ENCODE data around the gene FDX2.
A peak's percentile ranks its signal among the peaks of the same experiment; 100 is the strongest.

The FDX2 gene

DNA sequence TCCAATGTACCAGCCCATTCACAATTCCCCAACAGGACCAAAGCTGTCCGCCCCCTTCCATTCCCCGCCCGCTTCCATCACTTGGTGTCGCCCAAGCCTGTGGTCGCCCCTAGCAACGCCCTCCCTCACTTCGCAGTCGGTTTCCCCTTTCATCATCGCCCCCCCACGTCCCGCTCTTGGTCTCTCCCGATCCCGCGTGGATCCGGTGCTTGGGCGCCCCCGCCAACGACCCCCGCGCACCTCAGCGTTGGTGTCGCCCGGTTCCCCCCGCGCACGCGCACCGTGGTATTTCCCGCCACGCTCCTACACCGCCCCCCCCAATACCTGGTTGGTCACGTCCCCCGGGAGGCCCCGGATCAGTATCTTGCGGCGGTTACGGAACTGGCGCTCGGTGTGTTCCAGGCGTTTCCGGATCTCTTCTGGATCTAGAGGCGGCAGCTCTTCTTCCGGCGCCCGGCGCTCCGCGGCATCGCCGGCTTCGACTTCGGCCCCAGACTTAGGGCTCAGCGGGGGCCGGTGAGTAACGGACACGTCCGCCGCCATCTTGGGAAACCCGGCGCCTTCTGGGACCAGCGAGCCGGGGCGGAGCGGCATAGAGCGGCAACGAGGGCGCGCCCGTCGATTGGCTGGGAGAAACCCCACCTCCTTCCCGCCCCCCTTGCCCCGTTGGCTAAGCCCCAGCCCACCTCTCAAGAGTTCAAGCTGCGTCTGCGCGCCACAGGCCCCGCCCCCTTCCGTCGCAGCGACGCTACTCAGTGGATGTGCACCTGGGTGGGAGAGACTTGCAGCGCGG lies 17.3 kb upstream of the FDX2 start, which contains the start of gene RAVER1:
TSS of gene RAVER1 (minus strand) at position 565 of the 793 bp plus-strand sequence. CDS start at position 543, 22 bp downstream.
- DNase-seq (ENCODE audit: low spot score), result peak; percentile 99

GRCh38 chr19:10332158-10332964 lies 16.5 kb upstream of the FDX2 start:
- no peak for DNase-seq (ENCODE audit: low spot score)

- no peak for DNase-seq (ENCODE audit: low spot score)
Measured at GRCh38 chr19:10329555-10329954, 13.7 kb upstream of the FDX2 start.

- DNase-seq (ENCODE audit: low spot score), result no peak
Measured at GRCh38 chr19:10328558-10329429, 13.0 kb upstream of the FDX2 start.

DNA sequence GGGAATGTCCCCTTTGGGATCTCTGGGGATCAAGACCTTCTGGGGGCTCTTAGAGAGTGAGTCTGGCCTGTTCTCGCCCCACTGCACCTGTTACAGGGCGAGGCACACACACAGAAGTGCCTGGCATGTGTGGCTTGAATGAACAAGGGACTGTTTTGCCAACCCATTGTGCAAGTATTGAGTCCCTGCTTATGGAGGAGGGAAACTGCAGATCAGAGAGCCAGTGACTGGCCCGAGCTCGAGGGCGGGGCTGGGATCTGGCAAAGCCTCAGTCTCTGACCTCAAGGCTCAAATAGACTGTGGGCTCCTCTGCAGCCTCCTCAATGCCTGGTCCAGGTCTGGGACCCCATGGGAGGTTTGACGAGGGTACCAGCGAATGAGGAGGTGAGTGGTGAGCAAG lies 12.0 kb upstream of the FDX2 start:
- DNase-seq (ENCODE audit: low spot score), result no peak

DNA sequence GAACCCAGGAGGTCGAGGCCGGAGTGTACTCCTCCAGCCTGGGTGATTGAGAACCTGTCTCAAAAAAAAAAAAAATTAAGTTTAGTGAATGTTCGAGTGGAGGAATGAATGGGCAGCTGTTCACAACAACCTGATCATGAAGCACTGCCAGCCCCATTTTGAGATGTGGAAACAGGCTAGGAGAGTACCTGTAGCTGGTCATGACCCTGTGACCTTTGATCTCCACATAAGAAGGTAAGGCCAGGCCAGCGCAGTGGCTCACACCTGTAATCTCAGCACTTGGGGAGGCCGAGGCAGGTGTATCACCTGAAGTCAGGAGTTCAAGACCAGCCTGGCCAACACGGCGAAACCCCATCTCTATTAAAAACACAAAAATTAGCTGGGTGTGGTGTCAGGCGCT lies 9.9 kb upstream of the FDX2 start:
- no peak for DNase-seq (ENCODE audit: low spot score)

- DNase-seq (ENCODE audit: low spot score), result no peak
Measured at GRCh38 chr19:10321874-10322835, 6.3 kb upstream of the FDX2 start.

DNA sequence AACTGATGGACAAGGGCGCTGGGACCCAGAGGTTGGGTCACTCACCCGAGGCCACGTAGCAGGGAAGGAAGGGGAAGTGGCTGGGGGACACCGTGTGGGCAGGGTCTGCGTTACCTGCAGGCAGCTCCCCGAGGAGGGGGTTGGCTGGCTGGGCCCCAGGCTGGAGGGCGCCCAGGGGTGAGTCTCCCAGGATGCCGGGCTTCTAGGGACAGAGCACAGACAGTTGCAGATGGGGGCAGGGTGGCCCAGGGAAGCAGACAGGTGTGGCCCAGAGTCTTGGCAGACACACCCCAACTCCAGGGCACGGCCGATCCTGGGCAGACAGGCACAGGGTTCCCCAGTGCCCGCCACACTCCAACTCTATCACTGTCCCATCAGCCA lies 5.6 kb upstream of the FDX2 start:
- no peak for DNase-seq (ENCODE audit: low spot score)

GRCh38 chr19:10320602-10321416 lies 5.0 kb upstream of the FDX2 start:
- DNase-seq (ENCODE audit: low spot score), result no peak

DNA sequence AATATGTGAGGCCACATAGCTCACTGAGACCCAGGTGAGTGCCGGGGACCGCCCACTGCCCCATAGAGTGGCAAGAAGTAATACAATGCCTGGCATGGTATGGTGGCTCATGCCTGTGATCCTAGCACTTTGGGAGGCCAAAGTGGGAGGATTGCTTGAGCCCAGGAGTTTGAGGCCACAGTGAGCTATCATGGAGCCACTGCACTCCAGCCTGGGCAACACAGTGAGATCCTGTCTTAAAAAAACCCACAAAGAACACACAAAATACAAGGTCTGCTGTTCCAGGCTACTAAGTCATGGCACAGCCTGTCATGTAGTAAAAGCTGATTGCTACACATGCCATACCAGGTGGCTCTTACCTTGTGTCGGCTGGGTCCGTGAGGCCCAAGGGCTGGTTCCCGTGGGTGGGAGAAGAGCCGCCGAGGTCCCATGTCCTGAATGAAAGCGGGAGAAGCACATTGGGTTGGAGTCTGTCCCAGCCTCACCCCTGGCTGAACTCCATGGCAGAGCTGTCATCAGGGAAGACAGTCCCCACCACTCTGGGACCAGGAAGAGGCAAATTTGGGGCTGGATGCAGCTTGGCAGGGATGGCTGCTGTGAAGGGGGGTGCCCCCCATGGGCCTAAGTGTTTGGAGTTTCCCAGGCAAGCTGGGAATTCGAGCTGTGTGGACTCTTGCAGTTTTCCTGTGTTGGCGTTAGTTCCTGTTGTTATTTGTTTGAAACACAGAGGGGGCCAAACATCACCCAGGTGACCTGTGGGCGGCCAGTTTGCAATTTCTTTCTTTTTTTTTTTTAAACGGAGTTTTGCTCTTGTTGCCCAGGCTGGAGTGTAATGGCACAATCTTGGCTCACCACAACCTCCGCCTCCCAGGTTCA lies 3.2 kb upstream of the FDX2 start:
- DNase-seq (ENCODE audit: low spot score), result no peak

GRCh38 chr19:10317857-10318462 lies 2.1 kb upstream of the FDX2 start:
- DNase-seq (ENCODE audit: low spot score), result no peak

- DNase-seq (ENCODE audit: low spot score), result no peak
Measured at GRCh38 chr19:10317045-10317856, 1.4 kb upstream of the FDX2 start.

DNA sequence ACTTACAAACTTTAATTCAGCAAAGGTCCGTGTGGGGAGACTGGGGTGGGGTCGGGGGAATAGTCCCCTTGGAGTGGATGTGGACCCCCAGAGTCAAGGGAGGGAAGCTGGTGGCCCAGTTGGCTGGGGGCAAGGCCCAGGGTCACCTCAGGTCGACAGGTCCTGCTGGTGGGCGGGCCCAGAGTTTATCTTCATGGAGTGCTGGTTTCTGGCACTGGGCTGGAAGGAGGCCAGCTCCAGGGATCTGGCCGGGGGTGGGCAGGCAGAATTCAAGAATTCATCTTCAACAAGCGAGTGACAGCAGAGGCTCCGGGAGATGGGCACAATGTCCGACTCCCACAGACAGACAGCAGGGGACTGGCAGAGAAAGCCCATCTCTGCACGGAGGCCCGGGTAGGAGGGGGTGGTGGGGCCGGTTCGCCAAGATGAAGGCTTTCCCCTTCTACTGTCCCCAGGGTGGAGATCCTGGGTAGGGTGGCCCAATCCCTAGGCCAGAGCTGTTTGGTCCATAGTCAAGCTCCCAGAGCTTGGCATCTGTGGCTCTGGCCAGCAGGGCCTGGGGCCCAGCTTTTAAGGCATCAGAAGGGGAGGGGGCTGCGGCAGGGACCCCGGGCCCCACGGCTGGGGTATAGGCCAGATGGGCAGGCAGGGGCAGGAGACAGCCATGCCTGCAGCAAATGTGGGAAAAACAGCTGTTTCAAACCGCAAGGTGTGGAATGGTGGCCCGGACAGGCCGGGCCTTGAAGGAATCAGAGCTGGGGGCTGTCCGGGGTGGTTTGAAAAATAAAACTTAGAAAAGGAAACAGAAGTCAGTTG lies 622 bp upstream of the FDX2 start:
- DNase-seq (ENCODE audit: low spot score), result no peak

DNA sequence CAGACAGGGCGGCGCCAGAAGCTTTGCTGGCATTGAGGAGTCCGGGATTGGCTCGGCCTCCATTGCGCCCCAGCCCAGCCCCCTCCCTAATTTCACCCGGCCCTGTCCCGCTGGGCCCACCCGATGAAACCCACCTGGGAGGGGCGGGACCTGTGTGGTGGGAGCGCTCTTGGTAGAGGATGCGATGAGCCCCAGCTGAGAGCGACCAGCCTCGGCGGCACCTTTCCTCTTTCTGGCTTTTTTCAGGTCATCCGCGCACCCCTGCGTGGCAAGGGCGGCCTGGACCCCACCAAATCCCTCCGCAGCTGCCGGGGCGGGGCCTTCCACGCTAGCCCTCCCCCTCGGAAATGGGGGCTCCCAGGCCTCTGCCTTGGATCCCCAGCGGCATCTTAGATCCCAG lies 6.4 kb downstream of the FDX2 start, which contains the start of gene ZGLP1:
TSS of gene ZGLP1 (minus strand) at position 393 of the 400 bp plus-strand sequence.
- DNase-seq (ENCODE audit: low spot score), result no peak

- DNase-seq (ENCODE audit: low spot score), result no peak
Measured at GRCh38 chr19:10306327-10306726, 9.5 kb downstream of the FDX2 start.

- DNase-seq (ENCODE audit: low spot score), result no peak
Measured at GRCh38 chr19:10305139-10305806, 10.5 kb downstream of the FDX2 start.
